EH (cell line): ENCODE data around the gene SLITRK1.
A peak's percentile ranks its signal among the peaks of the same experiment; 100 is the strongest.

Experiments
- DNase-seq: peaks from one replicate; pipeline ENCODE4 v3.0.0-alpha.2; 2015; ENCODE audit warnings: low read depth

Gene SLITRK1

GRCh38 chr13:83867708-83868107, 14.6 kb downstream of the SLITRK1 start:
- DNase-seq = no peak

- no peak for DNase-seq
These were observed 16.8 kb downstream of the SLITRK1 start for GRCh38 chr13:83865161-83866137.

- DNase-seq = no peak
These were observed 28.5 kb downstream of the SLITRK1 start for GRCh38 chr13:83853771-83854170.

- peak; percentile 67 for DNase-seq
These were observed 37.2 kb downstream of the SLITRK1 start for GRCh38 chr13:83845106-83845505.

GRCh38 chr13:83839146-83839545, 43.1 kb downstream of the SLITRK1 start:
- DNase-seq = no peak

- no peak for DNase-seq
These were observed 50.5 kb downstream of the SLITRK1 start for GRCh38 chr13:83831796-83832195.

- DNase-seq = peak; percentile 2
These were observed 52.5 kb downstream of the SLITRK1 start for GRCh38 chr13:83829810-83830209.

GRCh38 chr13:83827338-83827737, 54.9 kb downstream of the SLITRK1 start:
- DNase-seq = no peak
